ENCODE results near the gene KLHDC8B. TPM values are rescaled to one million over a fixed set of nuclear protein-coding genes. Genes with fewer than 3 reads are reported as not detected.

KLHDC8B gene
- total RNA-seq, 1 donor from 2014 or later: 43.7 TPM

- DNase-seq (ENCODE audit: extremely low spot score in 2 of 2): no peak
- intact Hi-C loops (cut with DNase I): loop anchor here (10.0 kb wide), 1 partner anchor 98 kb away; the partner anchor contains the start of gene C3orf62
- Histone ChIP-seq H3K4me1 (peaks cover 28% of the 10 kb centered on the region), H3K36me3 (peaks cover 0 to 12% of the 10 kb centered on the region in 2 donors), H3K27ac (no peak overlapping the region), H3K9me3 (no peaks in the 10 kb centered on the region), H3K27me3 (no peaks in the 10 kb centered on the region), H3K4me3 (no peak overlapping the region)
- TF ChIP-seq POLR2A (IDR thresholded peaks at IDR 0.05): no peak
- no peak for TF ChIP-seq CTCF (IDR thresholded peaks at IDR 0.05)
- no peak for TF ChIP-seq POLR2AphosphoS5 (IDR thresholded peaks at IDR 0.05; ENCODE audit: insufficient read depth in 1 of 2, low read depth in 1 of 2)
Measured at GRCh38 chr3:49177073-49177472, 5.7 kb downstream of the KLHDC8B start.

GRCh38 chr3:49180116-49180515 is 8.7 kb downstream of the KLHDC8B start:
- no peak for TF ChIP-seq POLR2AphosphoS5 (IDR thresholded peaks at IDR 0.05; ENCODE audit: insufficient read depth in 1 of 2, low read depth in 1 of 2)
- TF ChIP-seq CTCF (IDR thresholded peaks at IDR 0.05): no peak
- TF ChIP-seq POLR2A (IDR thresholded peaks at IDR 0.05): no peak
- H3K4me1 ChIP-seq: no peaks in the 10 kb centered on the region
- peaks cover 0 to 12% of the 10 kb centered on the region in 2 donors for H3K36me3 ChIP-seq
- intact Hi-C loops (cut with DNase I): no loop called here
- H3K4me3 ChIP-seq: no peak overlapping the region
- no peaks in the 10 kb centered on the region for H3K27me3 ChIP-seq
- H3K9me3 ChIP-seq: no peaks in the 10 kb centered on the region
- no peak overlapping the region for H3K27ac ChIP-seq
- DNase-seq (ENCODE audit: extremely low spot score in 2 of 2): no peak

GRCh38 chr3:49181351-49181750 is 10.0 kb downstream of the KLHDC8B start:
- TF ChIP-seq POLR2AphosphoS5 (IDR thresholded peaks at IDR 0.05; ENCODE audit: insufficient read depth in 1 of 2, low read depth in 1 of 2) (no peak), CTCF (IDR thresholded peaks at IDR 0.05) (no peak)
- Histone ChIP-seq H3K4me1 (no peaks in the 10 kb centered on the region), H3K4me3 (no peak overlapping the region), H3K27ac (no peak overlapping the region), H3K9me3 (no peaks in the 10 kb centered on the region), H3K36me3 (peaks cover 0 to 8% of the 10 kb centered on the region in 2 donors), H3K27me3 (no peaks in the 10 kb centered on the region)
- DNase-seq (ENCODE audit: extremely low spot score in 2 of 2): no peak
- intact Hi-C loops (cut with DNase I): no loop called here

GRCh38 chr3:49182682-49183081 is 11.3 kb downstream of the KLHDC8B start:
- TF ChIP-seq POLR2AphosphoS5 (IDR thresholded peaks at IDR 0.05; ENCODE audit: insufficient read depth in 1 of 2, low read depth in 1 of 2) (no peak), POLR2A (IDR thresholded peaks at IDR 0.05) (no peak), CTCF (IDR thresholded peaks at IDR 0.05) (no peak)
- no peaks in the 10 kb centered on the region for H3K36me3 ChIP-seq
- H3K27ac ChIP-seq: no peak overlapping the region
- no peaks in the 10 kb centered on the region for H3K27me3 ChIP-seq
- no peak overlapping the region for H3K4me3 ChIP-seq
- H3K9me3 ChIP-seq: no peaks in the 10 kb centered on the region
- intact Hi-C loops (cut with DNase I): no loop called here
- no peak for DNase-seq (ENCODE audit: extremely low spot score in 2 of 2)
- H3K4me1 ChIP-seq: no peaks in the 10 kb centered on the region

- intact Hi-C loops (cut with DNase I): no loop called here
Measured at GRCh38 chr3:49183873-49184272, 12.5 kb downstream of the KLHDC8B start.

More at GRCh38 chr3:49183873-49184272, 12.5 kb downstream of the KLHDC8B start:
- Histone ChIP-seq H3K27me3 (no peaks in the 10 kb centered on the region), H3K4me3 (no peak overlapping the region), H3K36me3 (no peaks in the 10 kb centered on the region), H3K27ac (no peak overlapping the region), H3K9me3 (no peaks in the 10 kb centered on the region), H3K4me1 (no peaks in the 10 kb centered on the region)
- no peak for DNase-seq (ENCODE audit: extremely low spot score in 2 of 2)
- no peak for TF ChIP-seq POLR2AphosphoS5 (IDR thresholded peaks at IDR 0.05; ENCODE audit: insufficient read depth in 1 of 2, low read depth in 1 of 2)

Measured in vagina (tissue), 2 donors.